ENCODE measurements around the gene METTL22. TPM values are rescaled to one million over a fixed set of nuclear protein-coding genes. Genes with fewer than 3 reads are reported as not detected.

METTL22 gene
- total and polyA plus RNA-seq, 4 donors = 17.9 to 39.4 (median 32.4) TPM

GRCh38 chr16:8632675-8633182 lies 11.2 kb downstream of the METTL22 start:
- Histone ChIP-seq H3K9ac (ENCODE audit: insufficient read depth in 1 of 2, low read length in 2 of 2) (no peak overlapping the region), H3K4me3 (no peak overlapping the region), H3K4me1 (ENCODE audit: control insufficient read depth in 5 of 5, insufficient read depth in 5 of 5, low read length in 5 of 5) (no peaks in the 10 kb centered on the region), H3K27me3 (ENCODE audit: control insufficient read depth in 3 of 3, insufficient read depth in 3 of 3, low read length in 2 of 3) (no peaks in the 10 kb centered on the region), H3K27ac (ENCODE audit: low read depth in 1 of 2, low read length in 1 of 2) (peak overlapping the region in 1 of 2 donors; percentile 56), H3K9me3 (ENCODE audit: control insufficient read depth in 4 of 4, insufficient read depth in 3 of 4, low read length in 3 of 4) (no peaks in the 10 kb centered on the region), H3K36me3 (ENCODE audit: control insufficient read depth in 4 of 4, insufficient read depth in 4 of 4, low read length in 4 of 4) (peaks cover 21 to 60% (median 55%) of the 10 kb centered on the region in 4 donors)
- no peak for TF ChIP-seq CTCF (IDR thresholded peaks at IDR 0.05; ENCODE audit: control extremely low read depth, extremely low read depth)
- ATAC-seq (ENCODE audit: insufficient read depth, low FRiP score) (peak; percentile 60), DNase-seq (peak in 1 of 3 donors; percentile 11)
- WGBS, 2 donors = 46 to 74% methylated on average over 5 of the region's 5 CpGs

- 84 to 87% methylated on average over 18 of the region's 18 CpGs for WGBS, 2 donors
- Histone ChIP-seq H3K4me1 (ENCODE audit: control insufficient read depth in 5 of 5, insufficient read depth in 5 of 5, low read length in 5 of 5) (no peaks in the 10 kb centered on the region), H3K9me3 (ENCODE audit: control insufficient read depth in 4 of 4, insufficient read depth in 3 of 4, low read length in 3 of 4) (no peaks in the 10 kb centered on the region), H3K4me3 (no peak overlapping the region), H3K36me3 (ENCODE audit: control insufficient read depth in 4 of 4, insufficient read depth in 4 of 4, low read length in 4 of 4) (peaks cover 23 to 62% (median 50%) of the 10 kb centered on the region in 4 donors), H3K27me3 (ENCODE audit: control insufficient read depth in 3 of 3, insufficient read depth in 3 of 3, low read length in 2 of 3) (no peaks in the 10 kb centered on the region), H3K27ac (ENCODE audit: low read depth in 1 of 2, low read length in 1 of 2) (no peak overlapping the region), H3K9ac (ENCODE audit: insufficient read depth in 1 of 2, low read length in 2 of 2) (no peak overlapping the region)
- DNase-seq = peak in 1 of 3 donors; percentile 21
- no peak for TF ChIP-seq CTCF (IDR thresholded peaks at IDR 0.05; ENCODE audit: control extremely low read depth, extremely low read depth)
- ATAC-seq (ENCODE audit: insufficient read depth, low FRiP score) = no peak
Measured at GRCh38 chr16:8634991-8635736, 13.7 kb downstream of the METTL22 start.

- Histone ChIP-seq H3K36me3 (ENCODE audit: control insufficient read depth in 4 of 4, insufficient read depth in 4 of 4, low read length in 4 of 4) (peaks cover 35 to 72% (median 63%) of the 10 kb centered on the region in 4 donors), H3K9me3 (ENCODE audit: control insufficient read depth in 4 of 4, insufficient read depth in 3 of 4, low read length in 3 of 4) (no peaks in the 10 kb centered on the region), H3K27me3 (ENCODE audit: control insufficient read depth in 3 of 3, insufficient read depth in 3 of 3, low read length in 2 of 3) (no peaks in the 10 kb centered on the region), H3K4me1 (ENCODE audit: control insufficient read depth in 5 of 5, insufficient read depth in 5 of 5, low read length in 5 of 5) (no peaks in the 10 kb centered on the region), H3K4me3 (no peak overlapping the region), H3K27ac (ENCODE audit: low read depth in 1 of 2, low read length in 1 of 2) (no peak overlapping the region), H3K9ac (ENCODE audit: insufficient read depth in 1 of 2, low read length in 2 of 2) (no peak overlapping the region)
- DNase-seq (no peak), ATAC-seq (ENCODE audit: insufficient read depth, low FRiP score) (no peak)
- TF ChIP-seq CTCF (IDR thresholded peaks at IDR 0.05; ENCODE audit: control extremely low read depth, extremely low read depth) = no peak
- WGBS, 2 donors = 72 to 78% methylated on average over 12 to 13 of the region's 13 CpGs
Measured at GRCh38 chr16:8639694-8640093, 18.2 kb downstream of the METTL22 start.
